Measurements from ENCODE around the gene RSRP1.
"Not testable (repeated sequence)": the region's sequence is repeated elsewhere in the genome, so short reads cannot be mapped to it uniquely, and the experiment has no call there.

GRCh38 chr1:25259813-25260212 lies 12.6 kb upstream of the RSRP1 start:
- not testable (repeated sequence) for TF ChIP-seq RARB (CRISPR knock-in tag; IDR thresholded peaks at IDR 0.05); POLR2AphosphoS2 (conservative IDR thresholded peaks at IDR 0.05; ENCODE audit: low read length); CEBPB (IDR thresholded peaks at IDR 0.05); CTCF (IDR thresholded peaks at IDR 0.05); NR3C1 (IDR thresholded peaks at IDR 0.05); JUNB (IDR thresholded peaks at IDR 0.05); POLR2A (IDR thresholded peaks at IDR 0.05; ENCODE audit: low read length); TP53 (CRISPR knock-in tag; IDR thresholded peaks at IDR 0.05); MAX (IDR thresholded peaks at IDR 0.05); USF2 (IDR thresholded peaks at IDR 0.05); ZSCAN20 (CRISPR knock-in tag; IDR thresholded peaks at IDR 0.05)
